Measurements from ENCODE around the gene HDAC2. TPM values are rescaled to one million over a fixed set of nuclear protein-coding genes. Genes with fewer than 3 reads are reported as not detected.
A peak's percentile ranks its signal among the peaks of the same experiment; 100 is the strongest.

HDAC2 gene
- polyA plus RNA-seq, 1 donor, result 133 TPM

DNA sequence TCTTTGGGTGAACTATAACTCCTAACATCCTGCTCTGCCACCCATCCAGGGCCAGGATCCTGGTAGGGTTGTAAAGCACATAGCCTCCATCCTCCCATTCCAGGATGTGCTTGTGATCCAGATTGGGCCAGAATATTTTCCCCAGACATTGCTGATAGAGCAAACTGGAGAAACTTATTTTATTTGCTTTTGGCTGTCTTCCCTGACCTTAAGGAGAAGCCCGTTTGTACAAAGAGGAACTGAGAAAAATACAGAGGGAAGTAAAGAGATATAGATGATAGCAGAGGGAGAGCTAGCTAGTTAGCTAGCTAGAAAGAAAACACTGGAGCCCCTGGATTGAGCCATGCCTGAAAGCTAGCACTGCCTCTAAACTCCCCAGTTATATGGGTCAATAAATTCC lies 9.0 kb upstream of the HDAC2 start:
- no peak overlapping the region for H3K4me3 ChIP-seq (ENCODE audit: low read length)
- no peaks in the 10 kb centered on the region for H3K27me3 ChIP-seq (ENCODE audit: control insufficient read depth, insufficient read depth, low read length)
- DNase-seq, result no peak
- 57% methylated on average over 1 of the region's 1 CpG for WGBS (ENCODE audit: insufficient coverage, low lambda C conversion rate)
- no peaks in the 10 kb centered on the region for H3K4me1 ChIP-seq (ENCODE audit: control insufficient read depth, insufficient read depth, low read length)
- no peak overlapping the region for H3K27ac ChIP-seq (ENCODE audit: low read length)
- H3K36me3 ChIP-seq (ENCODE audit: control insufficient read depth, insufficient read depth, low read length), result no peaks in the 10 kb centered on the region
- H3K9me3 ChIP-seq (ENCODE audit: control insufficient read depth, low read depth, low read length), result no peaks in the 10 kb centered on the region

DNA sequence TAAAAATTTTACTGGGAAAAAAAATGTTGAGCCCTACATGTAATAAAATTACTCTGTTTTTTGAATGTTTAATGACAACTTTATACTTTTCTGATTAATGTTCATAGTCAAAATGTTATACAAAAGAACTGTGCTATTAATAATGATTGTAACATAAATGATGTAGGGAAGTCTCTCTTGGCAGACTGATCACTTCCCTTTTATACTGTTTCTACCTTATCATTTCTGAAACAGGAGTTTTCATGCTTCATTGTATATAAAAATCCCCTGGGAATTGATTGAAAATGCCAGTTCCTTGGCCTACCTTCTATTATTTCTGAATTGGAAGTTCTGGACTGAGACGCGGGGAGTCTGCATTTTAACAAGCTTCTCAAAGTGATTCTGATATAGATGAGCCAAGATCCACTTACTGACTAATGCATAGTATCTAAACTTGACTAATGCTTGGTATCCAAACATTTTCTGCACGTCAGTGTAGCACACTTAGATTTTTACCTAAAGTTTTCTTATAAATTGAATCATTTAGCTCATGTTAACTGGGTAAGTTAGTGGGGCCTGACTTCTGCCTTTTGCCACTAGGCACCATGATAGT lies 7.2 kb upstream of the HDAC2 start:
- H3K4me3 ChIP-seq (ENCODE audit: low read length), result no peak overlapping the region
- H3K9me3 ChIP-seq (ENCODE audit: control insufficient read depth, low read depth, low read length), result no peaks in the 10 kb centered on the region
- H3K4me1 ChIP-seq (ENCODE audit: control insufficient read depth, insufficient read depth, low read length), result no peaks in the 10 kb centered on the region
- H3K27me3 ChIP-seq (ENCODE audit: control insufficient read depth, insufficient read depth, low read length), result no peaks in the 10 kb centered on the region
- WGBS (ENCODE audit: insufficient coverage, low lambda C conversion rate), result 90% methylated on average over 2 of the region's 3 CpGs
- no peak overlapping the region for H3K27ac ChIP-seq (ENCODE audit: low read length)
- no peaks in the 10 kb centered on the region for H3K36me3 ChIP-seq (ENCODE audit: control insufficient read depth, insufficient read depth, low read length)
- DNase-seq, result no peak

DNA sequence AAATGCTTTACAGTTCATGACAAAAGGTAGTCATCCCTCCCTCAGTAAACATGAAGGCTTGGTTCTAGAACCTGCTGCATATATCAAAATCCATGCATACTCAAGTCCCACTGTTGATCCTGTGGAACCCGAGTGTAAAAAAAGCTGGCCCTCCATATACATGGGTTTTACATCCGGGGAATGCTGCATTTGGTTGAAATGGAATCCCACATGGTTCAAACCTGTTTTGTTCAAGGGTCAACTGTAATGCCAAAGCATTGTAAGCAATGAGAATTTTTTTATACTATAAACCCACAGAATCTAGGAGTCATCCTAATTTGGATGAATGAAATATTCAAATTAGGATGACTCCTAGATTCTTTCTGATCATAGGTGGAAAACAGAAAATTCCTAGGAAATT lies 5.9 kb upstream of the HDAC2 start:
- no peak overlapping the region for H3K27ac ChIP-seq (ENCODE audit: low read length)
- WGBS (ENCODE audit: insufficient coverage, low lambda C conversion rate), result no CpG with 5 or more reads among the region's 2 CpGs
- H3K27me3 ChIP-seq (ENCODE audit: control insufficient read depth, insufficient read depth, low read length), result no peaks in the 10 kb centered on the region
- no peak overlapping the region for H3K4me3 ChIP-seq (ENCODE audit: low read length)
- DNase-seq, result no peak
- peaks cover under 1% of the 10 kb centered on the region for H3K4me1 ChIP-seq (ENCODE audit: control insufficient read depth, insufficient read depth, low read length)
- no peaks in the 10 kb centered on the region for H3K36me3 ChIP-seq (ENCODE audit: control insufficient read depth, insufficient read depth, low read length)
- no peaks in the 10 kb centered on the region for H3K9me3 ChIP-seq (ENCODE audit: control insufficient read depth, low read depth, low read length)

DNA sequence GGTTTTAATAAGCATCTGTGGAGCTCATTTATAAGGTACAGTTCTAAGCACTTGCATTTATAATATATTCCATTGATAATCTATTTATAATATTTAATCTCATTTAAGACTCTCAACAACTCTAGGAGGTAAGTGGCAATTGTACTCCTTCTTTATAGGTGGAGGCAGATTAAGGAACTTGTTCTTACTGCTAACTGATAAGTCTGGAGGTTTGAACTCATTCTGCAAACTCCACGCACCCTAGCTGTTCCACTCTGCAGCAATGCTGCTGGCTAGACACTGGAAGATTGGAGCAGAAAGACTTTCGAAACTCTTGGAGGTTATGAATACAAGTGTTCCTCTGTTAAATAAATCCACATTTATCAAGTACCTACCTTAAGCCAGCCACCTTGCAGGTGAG lies 793 bp upstream of the HDAC2 start:
- peak overlapping the region; percentile 96 for H3K27ac ChIP-seq (ENCODE audit: low read length)
- peaks cover 4% of the 10 kb centered on the region for H3K4me1 ChIP-seq (ENCODE audit: control insufficient read depth, insufficient read depth, low read length)
- peak in 1 of 2 donors; percentile 24 for DNase-seq
- peak overlapping the region; percentile 98 for H3K4me3 ChIP-seq (ENCODE audit: low read length)
- H3K27me3 ChIP-seq (ENCODE audit: control insufficient read depth, insufficient read depth, low read length), result no peaks in the 10 kb centered on the region
- WGBS (ENCODE audit: insufficient coverage, low lambda C conversion rate), result no CpG with 5 or more reads among the region's 2 CpGs
- H3K36me3 ChIP-seq (ENCODE audit: control insufficient read depth, insufficient read depth, low read length), result no peaks in the 10 kb centered on the region
- H3K9me3 ChIP-seq (ENCODE audit: control insufficient read depth, low read depth, low read length), result no peaks in the 10 kb centered on the region

DNA sequence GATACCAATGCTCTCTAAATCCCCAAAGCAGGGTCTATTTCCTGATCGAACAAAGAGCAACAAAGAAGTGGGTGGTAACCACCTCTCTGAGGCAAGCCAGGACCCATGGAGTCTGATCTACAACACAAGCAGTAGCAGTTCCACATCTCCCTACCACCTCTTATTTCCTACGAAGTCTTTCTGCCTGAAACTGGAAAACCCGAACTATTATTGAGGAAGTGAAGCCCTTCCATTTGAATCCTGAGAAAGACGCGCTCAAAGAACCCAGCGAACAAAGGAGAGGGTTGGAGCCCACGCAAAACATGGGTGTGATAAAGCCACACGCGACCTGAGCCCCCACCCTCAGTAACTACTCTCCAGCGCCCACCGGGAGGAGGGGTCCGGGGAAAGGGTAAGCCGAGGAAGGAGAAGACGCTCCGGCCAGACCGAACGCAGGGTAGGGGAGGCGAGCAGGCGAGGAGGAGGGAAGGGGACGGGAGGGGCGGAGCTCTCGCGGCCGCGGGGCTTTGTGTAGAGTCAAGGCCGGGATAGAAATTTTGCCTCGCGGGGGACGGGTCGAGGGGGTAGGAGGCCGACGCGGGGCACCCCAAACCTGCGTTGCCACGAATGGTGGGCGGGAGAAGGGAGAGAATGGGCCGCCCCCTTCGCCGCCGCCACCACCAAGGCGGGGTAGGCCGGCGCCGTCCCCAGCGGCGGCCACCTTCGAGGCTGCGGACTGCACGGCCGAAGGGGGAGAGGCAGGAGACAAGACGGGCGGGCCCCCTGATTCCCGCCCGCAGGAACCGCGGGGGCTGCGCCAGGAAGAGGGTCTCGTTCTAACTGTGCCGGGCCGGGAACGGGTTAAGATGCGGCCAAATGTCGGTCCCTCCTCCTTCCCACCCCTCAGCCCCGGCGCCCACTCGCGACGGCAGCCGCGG lies 802 bp downstream of the HDAC2 start:
- Histone ChIP-seq H3K9me3 (ENCODE audit: control insufficient read depth, low read depth, low read length) (no peaks in the 10 kb centered on the region), H3K4me1 (ENCODE audit: control insufficient read depth, insufficient read depth, low read length) (peaks cover 4% of the 10 kb centered on the region), H3K4me3 (ENCODE audit: low read length) (peak overlapping the region; percentile 98), H3K27ac (ENCODE audit: low read length) (peak overlapping the region; percentile 96), H3K27me3 (ENCODE audit: control insufficient read depth, insufficient read depth, low read length) (no peaks in the 10 kb centered on the region), H3K36me3 (ENCODE audit: control insufficient read depth, insufficient read depth, low read length) (no peaks in the 10 kb centered on the region)
- WGBS (ENCODE audit: insufficient coverage, low lambda C conversion rate), result no CpG with 5 or more reads among the region's 70 CpGs
- DNase-seq, result peak; percentile 50 to 80

DNA sequence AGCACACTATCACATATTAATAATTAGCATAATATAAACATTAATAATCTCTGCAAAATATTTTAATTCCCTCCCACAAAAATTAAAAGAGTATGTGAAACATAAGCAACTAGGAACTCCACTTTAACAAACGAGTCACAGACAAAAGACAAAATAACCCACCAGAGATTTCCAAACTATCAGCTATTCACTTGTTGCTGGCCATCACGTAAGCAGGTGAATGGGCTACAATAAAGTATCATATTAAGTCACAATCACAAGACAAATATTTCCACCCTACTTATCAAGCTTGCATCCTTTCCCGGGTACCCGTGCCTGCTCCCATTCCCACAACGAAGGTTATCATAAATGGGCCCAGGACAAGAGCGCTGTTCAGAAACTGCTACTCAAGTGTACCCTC lies 2.5 kb downstream of the HDAC2 start:
- H3K4me1 ChIP-seq (ENCODE audit: control insufficient read depth, insufficient read depth, low read length), result peaks cover 4% of the 10 kb centered on the region
- WGBS (ENCODE audit: insufficient coverage, low lambda C conversion rate), result no CpG with 5 or more reads among the region's 6 CpGs
- no peak overlapping the region for H3K4me3 ChIP-seq (ENCODE audit: low read length)

DNA sequence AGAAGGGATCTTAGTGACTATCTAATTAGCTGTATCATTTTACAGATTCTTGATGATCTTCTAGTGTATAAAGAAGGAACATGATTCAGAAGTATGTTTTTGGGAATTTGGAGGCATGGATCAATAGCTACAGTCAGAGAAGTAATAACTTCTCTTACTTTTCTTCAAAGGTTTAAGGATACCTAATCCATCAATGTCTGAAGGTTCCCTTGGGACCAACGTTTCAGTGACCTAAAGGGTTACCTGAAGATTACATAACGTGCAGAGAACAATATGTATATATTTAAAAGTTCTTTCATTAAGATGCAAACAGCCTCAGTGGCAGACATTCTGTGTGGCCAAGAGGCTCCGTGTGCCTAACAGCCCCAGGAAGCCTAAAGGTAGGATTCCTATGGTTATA lies 3.2 kb downstream of the HDAC2 start:
- Histone ChIP-seq H3K36me3 (ENCODE audit: control insufficient read depth, insufficient read depth, low read length) (no peaks in the 10 kb centered on the region), H3K4me1 (ENCODE audit: control insufficient read depth, insufficient read depth, low read length) (peaks cover 4% of the 10 kb centered on the region), H3K27me3 (ENCODE audit: control insufficient read depth, insufficient read depth, low read length) (no peaks in the 10 kb centered on the region), H3K4me3 (ENCODE audit: low read length) (no peak overlapping the region), H3K27ac (ENCODE audit: low read length) (no peak overlapping the region), H3K9me3 (ENCODE audit: control insufficient read depth, low read depth, low read length) (no peaks in the 10 kb centered on the region)
- DNase-seq, result no peak
- no CpG with 5 or more reads among the region's 3 CpGs for WGBS (ENCODE audit: insufficient coverage, low lambda C conversion rate)

More for the DNA sequence above, 2.5 kb downstream of the HDAC2 start:
- Histone ChIP-seq H3K9me3 (ENCODE audit: control insufficient read depth, low read depth, low read length) (no peaks in the 10 kb centered on the region), H3K36me3 (ENCODE audit: control insufficient read depth, insufficient read depth, low read length) (no peaks in the 10 kb centered on the region), H3K27ac (ENCODE audit: low read length) (no peak overlapping the region), H3K27me3 (ENCODE audit: control insufficient read depth, insufficient read depth, low read length) (no peaks in the 10 kb centered on the region)
- peak in 1 of 2 donors; percentile 11 for DNase-seq

DNA sequence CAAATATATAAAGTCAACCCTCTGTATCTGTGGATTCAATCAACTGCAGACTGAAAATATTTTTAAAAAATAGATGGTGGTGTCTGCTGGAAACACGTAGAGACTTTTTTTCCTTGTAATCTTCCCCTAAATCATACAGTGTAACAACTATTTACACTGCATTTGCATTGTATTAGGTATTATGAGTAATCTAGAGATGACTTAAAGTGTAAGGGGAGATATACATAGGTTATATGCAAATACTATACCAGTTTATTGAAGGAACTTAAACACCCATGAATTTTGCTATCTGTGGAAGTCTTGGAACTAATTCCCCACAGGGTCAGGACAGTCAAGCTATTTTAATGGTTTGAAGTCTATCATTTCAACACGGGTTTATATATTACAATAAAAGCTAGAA lies 10.2 kb downstream of the HDAC2 start:
- DNase-seq, result no peak
- Histone ChIP-seq H3K27me3 (ENCODE audit: control insufficient read depth, insufficient read depth, low read length) (no peaks in the 10 kb centered on the region), H3K27ac (ENCODE audit: low read length) (no peak overlapping the region), H3K4me3 (ENCODE audit: low read length) (no peak overlapping the region), H3K36me3 (ENCODE audit: control insufficient read depth, insufficient read depth, low read length) (peaks cover 8% of the 10 kb centered on the region), H3K4me1 (ENCODE audit: control insufficient read depth, insufficient read depth, low read length) (no peaks in the 10 kb centered on the region), H3K9me3 (ENCODE audit: control insufficient read depth, low read depth, low read length) (no peaks in the 10 kb centered on the region)
- 71% methylated on average over 1 of the region's 2 CpGs for WGBS (ENCODE audit: insufficient coverage, low lambda C conversion rate)

DNA sequence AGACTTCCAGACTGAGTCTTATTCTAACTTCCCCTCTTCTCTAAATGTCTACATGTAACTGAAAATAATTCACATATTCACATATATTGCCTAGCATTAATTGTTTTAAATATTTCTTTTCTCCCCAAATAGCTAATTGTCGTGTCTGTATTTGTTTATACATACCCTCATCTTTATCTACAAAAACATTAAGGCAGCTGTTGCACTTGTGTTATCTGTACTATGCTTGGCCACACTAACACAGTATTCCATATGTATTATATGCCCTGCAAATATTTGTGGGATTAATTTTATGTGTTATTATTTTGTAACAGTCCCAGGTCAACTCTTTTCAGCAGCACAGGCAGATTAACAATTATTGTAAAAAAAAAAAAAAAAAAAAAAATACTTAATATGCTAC lies 11.7 kb downstream of the HDAC2 start:
- Histone ChIP-seq H3K4me3 (ENCODE audit: low read length) (no peak overlapping the region), H3K27me3 (ENCODE audit: control insufficient read depth, insufficient read depth, low read length) (no peaks in the 10 kb centered on the region), H3K9me3 (ENCODE audit: control insufficient read depth, low read depth, low read length) (no peaks in the 10 kb centered on the region), H3K4me1 (ENCODE audit: control insufficient read depth, insufficient read depth, low read length) (no peaks in the 10 kb centered on the region), H3K27ac (ENCODE audit: low read length) (no peak overlapping the region), H3K36me3 (ENCODE audit: control insufficient read depth, insufficient read depth, low read length) (peaks cover 21% of the 10 kb centered on the region)
- no CpG with 5 or more reads among the region's 1 CpG for WGBS (ENCODE audit: insufficient coverage, low lambda C conversion rate)
- no peak for DNase-seq

DNA sequence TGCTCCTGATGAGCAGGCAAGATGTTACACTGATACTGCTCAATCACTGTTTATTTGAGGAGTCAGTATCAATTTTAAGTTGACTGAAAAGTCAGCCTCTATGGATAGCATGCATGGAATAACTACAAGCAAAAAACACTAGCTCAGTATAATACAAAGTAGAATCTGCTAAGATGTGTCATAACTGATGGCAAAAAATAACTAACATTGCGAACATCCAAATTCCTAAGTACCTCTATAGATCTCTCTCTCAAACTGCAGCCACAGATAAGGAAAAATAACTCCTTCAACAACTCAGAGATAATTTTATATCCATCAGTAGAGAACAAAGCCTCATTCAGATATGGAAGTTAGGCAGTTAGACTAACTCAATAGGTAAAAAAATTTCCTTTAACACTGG lies 16.3 kb downstream of the HDAC2 start:
- peaks cover 46% of the 10 kb centered on the region for H3K36me3 ChIP-seq (ENCODE audit: control insufficient read depth, insufficient read depth, low read length)
- no peak for DNase-seq
- no CpG with 5 or more reads among the region's 1 CpG for WGBS (ENCODE audit: insufficient coverage, low lambda C conversion rate)
- H3K4me1 ChIP-seq (ENCODE audit: control insufficient read depth, insufficient read depth, low read length), result no peaks in the 10 kb centered on the region
- no peaks in the 10 kb centered on the region for H3K9me3 ChIP-seq (ENCODE audit: control insufficient read depth, low read depth, low read length)
- H3K4me3 ChIP-seq (ENCODE audit: low read length), result no peak overlapping the region
- no peak overlapping the region for H3K27ac ChIP-seq (ENCODE audit: low read length)
- no peaks in the 10 kb centered on the region for H3K27me3 ChIP-seq (ENCODE audit: control insufficient read depth, insufficient read depth, low read length)
